ENCODE results near the gene OFD1. TPM values are rescaled to one million over a fixed set of nuclear protein-coding genes. Genes with fewer than 3 reads are reported as not detected.

OFD1 gene
- total RNA-seq, 1 experiment from 2014 or later, result 12.9 TPM

DNA sequence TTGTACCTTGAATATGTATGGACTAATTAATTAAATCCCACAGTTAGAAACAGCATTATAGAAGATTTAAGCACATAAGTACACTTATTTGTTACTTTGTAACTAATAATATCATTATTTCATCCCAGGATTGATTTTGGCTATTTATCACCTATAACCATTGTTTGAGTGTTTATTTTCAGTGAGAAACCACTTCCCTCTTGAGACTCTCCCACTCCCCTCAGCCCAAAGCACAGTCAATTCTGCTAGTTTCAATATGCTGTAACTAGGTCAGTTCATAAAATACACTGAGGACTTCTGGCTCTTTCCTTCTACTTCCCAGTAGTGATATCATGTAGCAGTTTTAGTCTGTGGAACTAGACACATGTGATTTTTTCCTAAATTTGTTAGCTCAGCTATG, 16.3 kb downstream of the OFD1 start:
- H3K36me3 ChIP-seq, result peaks cover 5% of the 10 kb centered on the region; the same call in 1 of the 2 replicates
- DNase-seq (ENCODE audit: low read depth in 1 of 2, low spot score in 2 of 2), result no peak

GRCh38 chrX:13752141-13752540, 17.6 kb downstream of the OFD1 start:
- Histone ChIP-seq H3K36me3 (0 out of 2 replicates have a peak, but pooled peaks cover 5% of the 10 kb centered on the region), H3K27ac (no peak overlapping the region), H3K9me3 (replicated peaks) (no peaks in the 10 kb centered on the region), H3K27me3 (replicated peaks) (no peaks in the 10 kb centered on the region), H3K4me1 (replicated peaks) (no peaks in the 10 kb centered on the region), H3K4me3 (no peak overlapping the region)
- DNase-seq (ENCODE audit: low read depth in 1 of 2, low spot score in 2 of 2), result no peak

More for the DNA sequence above, 16.3 kb downstream of the OFD1 start:
- Histone ChIP-seq H3K9me3 (replicated peaks) (no peaks in the 10 kb centered on the region), H3K4me1 (replicated peaks) (no peaks in the 10 kb centered on the region), H3K27me3 (replicated peaks) (no peaks in the 10 kb centered on the region), H3K4me3 (no peak overlapping the region), H3K27ac (no peak overlapping the region)

- Histone ChIP-seq H3K36me3 (0 out of 2 replicates have a peak, but pooled peaks cover 5% of the 10 kb centered on the region), H3K27ac (no peak overlapping the region), H3K9me3 (replicated peaks) (no peaks in the 10 kb centered on the region), H3K27me3 (replicated peaks) (no peaks in the 10 kb centered on the region), H3K4me1 (replicated peaks) (no peaks in the 10 kb centered on the region), H3K4me3 (no peak overlapping the region)
- DNase-seq (ENCODE audit: low read depth in 1 of 2, low spot score in 2 of 2), result no peak
Measured at GRCh38 chrX:13752646-13753045, 18.1 kb downstream of the OFD1 start.

- Histone ChIP-seq H3K4me1 (replicated peaks) (no peaks in the 10 kb centered on the region), H3K36me3 (0 out of 2 replicates have a peak, but pooled peaks cover 4% of the 10 kb centered on the region), H3K4me3 (no peak overlapping the region), H3K27ac (no peak overlapping the region), H3K27me3 (replicated peaks) (no peaks in the 10 kb centered on the region), H3K9me3 (replicated peaks) (no peaks in the 10 kb centered on the region)
- no peak for DNase-seq (ENCODE audit: low read depth in 1 of 2, low spot score in 2 of 2)
Measured at GRCh38 chrX:13754765-13755164, 20.2 kb downstream of the OFD1 start.

DNA sequence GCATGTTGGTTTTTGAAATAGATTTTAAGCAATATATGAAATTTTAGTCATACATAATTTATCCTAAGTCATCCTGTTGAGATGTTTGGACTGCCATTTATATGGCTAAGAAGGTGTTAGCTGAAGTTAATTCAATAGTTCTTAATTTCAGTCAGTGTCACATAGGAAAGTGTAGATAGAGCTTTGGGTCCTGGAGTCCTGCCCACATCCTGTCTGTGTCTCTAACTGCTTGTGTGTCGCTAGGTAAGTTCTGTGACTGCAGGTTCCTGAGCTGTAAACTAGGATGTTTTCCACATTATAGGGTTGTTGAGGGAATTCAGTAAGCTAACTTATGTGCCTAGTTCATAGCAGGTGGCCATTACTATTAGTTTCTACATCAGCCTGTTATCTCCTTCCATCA, 20.7 kb downstream of the OFD1 start:
- no peaks in the 10 kb centered on the region for H3K9me3 ChIP-seq (replicated peaks)
- DNase-seq (ENCODE audit: low read depth in 1 of 2, low spot score in 2 of 2), result no peak
- no peaks in the 10 kb centered on the region for H3K27me3 ChIP-seq (replicated peaks)
- no peak overlapping the region for H3K4me3 ChIP-seq
- no peak overlapping the region for H3K27ac ChIP-seq
- no peaks in the 10 kb centered on the region for H3K36me3 ChIP-seq
- H3K4me1 ChIP-seq (replicated peaks), result no peaks in the 10 kb centered on the region

- Histone ChIP-seq H3K27me3 (replicated peaks) (no peaks in the 10 kb centered on the region), H3K9me3 (replicated peaks) (no peaks in the 10 kb centered on the region), H3K4me3 (no peak overlapping the region), H3K4me1 (replicated peaks) (no peaks in the 10 kb centered on the region), H3K27ac (no peak overlapping the region), H3K36me3 (no peaks in the 10 kb centered on the region)
- no peak for DNase-seq (ENCODE audit: low read depth in 1 of 2, low spot score in 2 of 2)
Measured at GRCh38 chrX:13756381-13756780, 21.8 kb downstream of the OFD1 start.

GRCh38 chrX:13759152-13759718, 24.7 kb downstream of the OFD1 start:
- H3K27ac ChIP-seq, result no peak overlapping the region

DNA sequence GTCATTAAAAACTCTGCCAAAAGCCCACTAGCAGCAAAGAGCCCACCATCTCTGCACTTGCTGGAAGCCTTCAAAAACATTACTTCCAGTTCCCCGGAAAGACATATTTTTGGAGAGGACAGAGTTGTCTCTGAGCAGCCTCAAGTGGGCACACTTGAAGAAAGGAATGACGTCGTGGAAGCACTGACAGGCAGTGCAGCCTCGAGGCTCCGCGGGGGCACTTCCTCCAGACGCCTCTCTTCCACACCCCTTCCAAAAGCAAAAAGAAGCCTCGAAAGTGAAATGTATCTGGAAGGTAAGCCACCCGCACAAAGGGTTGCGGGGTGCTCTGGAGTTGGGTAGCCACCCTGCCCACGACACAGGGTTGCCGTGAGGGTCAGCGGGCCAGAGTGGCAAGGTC, 25.9 kb downstream of the OFD1 start:
- Histone ChIP-seq H3K36me3 (no peaks in the 10 kb centered on the region), H3K9me3 (replicated peaks) (no peaks in the 10 kb centered on the region), H3K27me3 (replicated peaks) (no peaks in the 10 kb centered on the region), H3K27ac (no peak overlapping the region), H3K4me1 (replicated peaks) (no peaks in the 10 kb centered on the region), H3K4me3 (no peak overlapping the region)
- DNase-seq (ENCODE audit: low read depth in 1 of 2, low spot score in 2 of 2), result no peak

More at GRCh38 chrX:13759152-13759718, 24.7 kb downstream of the OFD1 start:
- Histone ChIP-seq H3K27me3 (replicated peaks) (no peaks in the 10 kb centered on the region), H3K36me3 (no peaks in the 10 kb centered on the region), H3K4me3 (no peak overlapping the region), H3K9me3 (replicated peaks) (no peaks in the 10 kb centered on the region), H3K4me1 (replicated peaks) (no peaks in the 10 kb centered on the region)
- no peak for DNase-seq (ENCODE audit: low read depth in 1 of 2, low spot score in 2 of 2)

DNA sequence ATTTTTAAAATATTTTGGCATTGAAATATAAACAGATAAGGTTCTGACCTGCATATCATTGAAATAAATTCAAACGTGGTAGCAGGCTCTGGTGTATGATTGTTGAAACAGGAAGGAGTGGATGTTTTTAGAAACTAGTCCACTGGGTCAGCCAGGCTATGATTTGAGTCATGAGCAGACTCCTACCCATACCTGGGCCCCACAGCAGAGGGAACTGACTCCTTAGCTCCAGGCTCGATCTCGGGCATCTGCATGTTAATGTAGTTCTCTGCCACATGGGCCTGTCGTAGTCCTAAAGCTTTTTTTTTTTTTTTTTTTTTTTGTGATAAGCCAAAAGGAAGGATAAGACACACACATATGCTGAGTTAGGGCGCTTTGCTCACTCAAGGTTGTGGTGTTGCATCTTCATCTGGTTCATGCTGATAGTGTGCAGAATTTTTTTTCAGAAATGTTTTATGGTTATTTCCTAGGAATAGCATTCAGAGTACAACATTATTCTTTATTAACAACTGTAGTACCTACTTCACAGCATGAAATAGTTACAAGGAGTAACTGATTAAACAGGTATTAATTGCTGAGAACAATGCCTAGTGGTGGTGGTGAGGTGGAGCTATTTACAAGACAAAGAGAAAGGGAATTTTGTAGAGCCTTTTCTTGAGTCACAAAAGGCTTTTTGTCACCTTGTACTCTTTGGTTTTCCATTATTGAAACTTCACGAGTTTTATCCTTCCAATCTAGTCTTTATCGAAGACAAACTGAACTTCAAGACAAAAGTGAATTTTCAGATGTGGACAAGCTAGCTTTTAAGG, 27.3 kb downstream of the OFD1 start:
- Histone ChIP-seq H3K9me3 (replicated peaks) (no peaks in the 10 kb centered on the region), H3K4me3 (no peak overlapping the region), H3K27ac (no peak overlapping the region), H3K4me1 (replicated peaks) (no peaks in the 10 kb centered on the region), H3K36me3 (no peaks in the 10 kb centered on the region; the same call in 1 of the 2 replicates), H3K27me3 (replicated peaks) (no peaks in the 10 kb centered on the region)
- DNase-seq (ENCODE audit: low read depth in 1 of 2, low spot score in 2 of 2), result no peak

- Histone ChIP-seq H3K4me3 (no peak overlapping the region), H3K27ac (no peak overlapping the region), H3K9me3 (replicated peaks) (no peaks in the 10 kb centered on the region), H3K4me1 (replicated peaks) (no peaks in the 10 kb centered on the region), H3K36me3 (no peaks in the 10 kb centered on the region; the same call in 1 of the 2 replicates), H3K27me3 (replicated peaks) (no peaks in the 10 kb centered on the region)
- DNase-seq (ENCODE audit: low read depth in 1 of 2, low spot score in 2 of 2), result no peak
Measured at GRCh38 chrX:13763489-13763888, 28.9 kb downstream of the OFD1 start.

- no peaks in the 10 kb centered on the region for H3K4me1 ChIP-seq (replicated peaks)
- H3K36me3 ChIP-seq, result no peaks in the 10 kb centered on the region; the same call in 1 of the 2 replicates
- DNase-seq (ENCODE audit: low read depth in 1 of 2, low spot score in 2 of 2), result no peak
- H3K27me3 ChIP-seq (replicated peaks), result no peaks in the 10 kb centered on the region
- H3K4me3 ChIP-seq, result no peak overlapping the region
- no peak overlapping the region for H3K27ac ChIP-seq
- no peaks in the 10 kb centered on the region for H3K9me3 ChIP-seq (replicated peaks)
Measured at GRCh38 chrX:13764281-13764680, 29.7 kb downstream of the OFD1 start.

GRCh38 chrX:13764765-13765164, 30.2 kb downstream of the OFD1 start:
- H3K4me3 ChIP-seq, result no peak overlapping the region
- no peak overlapping the region for H3K27ac ChIP-seq
- no peak for DNase-seq (ENCODE audit: low read depth in 1 of 2, low spot score in 2 of 2)
- no peaks in the 10 kb centered on the region for H3K27me3 ChIP-seq (replicated peaks)
- H3K9me3 ChIP-seq (replicated peaks), result no peaks in the 10 kb centered on the region
- no peaks in the 10 kb centered on the region; the same call in 1 of the 2 replicates for H3K36me3 ChIP-seq
- H3K4me1 ChIP-seq (replicated peaks), result no peaks in the 10 kb centered on the region

DNA sequence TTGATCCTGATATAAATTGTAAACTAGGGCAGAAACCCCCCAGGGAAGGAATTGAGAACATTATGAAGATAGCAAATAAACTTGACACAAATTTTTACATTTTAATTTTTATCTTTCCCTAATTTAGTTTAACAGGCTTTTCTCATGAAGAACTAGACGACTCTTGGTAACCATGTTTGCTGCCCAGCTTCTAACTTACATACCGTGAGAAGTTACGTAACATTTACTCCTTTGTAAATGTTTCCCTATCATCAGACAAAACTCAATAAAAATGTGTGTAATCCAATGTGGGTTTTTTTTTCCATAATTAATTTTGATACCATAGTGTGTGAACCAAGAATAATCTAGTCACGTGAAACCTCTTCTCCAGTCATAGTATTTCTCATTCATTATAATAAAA, 34.4 kb downstream of the OFD1 start:
- Histone ChIP-seq H3K36me3 (no peaks in the 10 kb centered on the region; the same call in 1 of the 2 replicates), H3K4me1 (replicated peaks) (no peaks in the 10 kb centered on the region), H3K4me3 (no peak overlapping the region), H3K9me3 (replicated peaks) (no peaks in the 10 kb centered on the region), H3K27me3 (replicated peaks) (no peaks in the 10 kb centered on the region), H3K27ac (no peak overlapping the region)
- no peak for DNase-seq (ENCODE audit: low read depth in 1 of 2, low spot score in 2 of 2)

DNA sequence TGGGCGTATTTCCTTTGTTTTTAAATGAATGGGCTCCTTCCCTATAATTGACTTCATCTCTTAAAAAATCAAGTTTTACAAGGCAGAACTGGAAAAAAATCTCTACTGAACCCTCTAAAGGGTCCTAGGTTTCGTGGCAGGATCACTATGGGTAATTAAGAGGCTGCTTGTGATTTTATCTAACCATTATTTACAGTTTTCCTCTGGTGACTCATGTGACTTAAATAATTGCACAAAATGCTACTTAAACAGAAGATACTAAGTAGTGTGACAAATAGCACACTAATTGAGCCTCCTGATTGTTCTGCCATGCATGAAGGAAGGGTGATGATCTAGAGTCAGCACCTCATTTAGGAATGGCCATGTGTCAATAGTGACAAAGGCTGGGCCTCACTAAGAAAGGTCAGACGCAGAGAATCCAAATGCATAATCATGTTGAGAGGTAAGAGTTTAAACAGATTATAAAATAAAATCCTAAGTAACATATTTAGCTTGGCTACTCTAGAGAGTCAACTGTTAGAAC, 35.5 kb downstream of the OFD1 start:
- H3K4me3 ChIP-seq, result no peak overlapping the region
- no peaks in the 10 kb centered on the region for H3K4me1 ChIP-seq (replicated peaks)
- DNase-seq (ENCODE audit: low read depth in 1 of 2, low spot score in 2 of 2), result no peak
- H3K9me3 ChIP-seq (replicated peaks), result no peaks in the 10 kb centered on the region
- no peaks in the 10 kb centered on the region; the same call in 1 of the 2 replicates for H3K36me3 ChIP-seq
- no peaks in the 10 kb centered on the region for H3K27me3 ChIP-seq (replicated peaks)
- H3K27ac ChIP-seq, result no peak overlapping the region
